Activated CD4-positive, CD25-positive, alpha-beta regulatory T cell treated with anti-CD3 and anti-CD28 coated beads, Interleukin-2, amount 50 U/mL, for 16 hours (primary cell): Measurements from ENCODE around the gene UBE2V1.
A peak's percentile ranks its signal among the peaks of the same experiment; 100 is the strongest.
"Not testable (repeated sequence)": the region's sequence is repeated elsewhere in the genome, so short reads cannot be mapped to it uniquely, and the experiment has no call there.

ENCODE experiments used
- DNase-seq: peaks from one replicate; pipeline ENCODE4 v3.0.0-alpha.2; 2020; ENCODE audit warnings: low read depth, low spot score

The UBE2V1 gene

DNA sequence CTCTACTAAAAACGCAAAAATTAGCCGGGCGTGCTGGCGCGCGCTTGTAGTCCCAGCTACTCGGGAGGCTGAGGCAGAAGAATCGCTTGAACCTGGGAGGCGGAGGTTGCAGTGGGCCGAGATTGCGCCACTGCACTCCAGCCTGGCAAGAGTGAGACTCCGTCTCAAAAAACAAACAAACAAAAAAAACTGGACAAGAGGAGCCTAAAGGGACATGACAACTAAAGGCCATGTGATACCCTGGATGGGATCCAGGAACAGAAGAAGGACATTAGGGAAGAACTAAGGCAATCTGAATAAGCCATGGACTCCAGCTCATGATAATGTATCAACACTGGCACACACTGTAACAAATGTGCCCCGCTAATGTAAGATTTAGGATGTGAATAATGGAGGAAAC lies 24.8 kb upstream of the UBE2V1 start:
- not testable (repeated sequence) for DNase-seq

DNA sequence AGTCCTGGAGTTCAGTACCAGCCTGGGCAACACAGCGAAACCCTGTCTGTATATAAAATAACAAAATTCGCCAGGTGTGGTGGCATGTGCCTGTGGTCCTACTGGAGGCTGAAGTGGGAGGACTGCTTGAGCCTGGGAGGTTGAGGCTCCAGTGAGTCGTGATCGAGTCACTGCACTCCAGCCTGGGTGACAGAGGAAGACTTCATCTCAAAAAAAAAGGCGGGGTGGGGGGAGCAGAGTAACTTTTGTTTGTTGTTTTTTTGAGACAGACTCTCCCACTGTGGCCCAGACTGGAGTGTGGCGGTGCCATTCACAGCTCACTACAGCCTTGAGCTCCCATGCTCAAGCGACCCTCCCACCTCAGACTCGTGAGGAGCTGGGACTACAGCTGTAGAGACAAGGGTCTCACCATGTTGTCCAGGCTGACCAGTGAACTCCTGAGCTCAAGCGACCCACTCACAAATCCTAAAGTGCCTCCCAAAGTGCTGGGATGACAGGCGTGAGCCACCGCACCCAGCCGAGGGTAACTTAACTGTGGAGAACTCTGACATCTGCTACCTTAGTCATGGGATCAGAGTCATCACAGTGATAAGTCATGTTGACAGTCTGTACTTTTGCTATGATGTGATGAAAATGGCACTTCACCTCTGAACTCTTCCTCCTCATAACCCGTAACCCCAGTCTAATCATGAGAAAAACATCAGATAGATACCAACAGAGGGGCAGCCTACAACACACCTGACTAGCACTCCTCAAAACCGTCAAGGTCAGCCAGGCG lies 24.1 kb upstream of the UBE2V1 start:
- DNase-seq = no peak

DNA sequence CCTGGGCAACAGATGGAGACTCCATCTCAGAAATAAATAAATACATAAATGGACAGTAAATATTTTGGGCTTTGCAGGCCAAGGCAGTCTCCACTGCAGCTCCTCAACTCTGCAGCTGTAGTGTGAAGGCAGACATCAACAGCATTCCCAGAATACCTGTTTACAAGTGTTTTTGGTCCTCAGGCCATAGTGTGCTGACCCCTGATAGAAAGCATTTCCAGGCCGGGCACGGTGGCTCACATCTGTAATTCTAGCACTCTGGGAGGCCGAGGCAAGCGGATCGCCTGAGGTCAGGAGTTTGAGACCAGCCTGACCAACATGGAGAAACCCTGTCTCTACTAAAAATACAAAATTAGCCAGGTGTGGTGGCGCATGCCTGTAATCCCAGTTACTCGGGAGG lies 22.2 kb upstream of the UBE2V1 start:
- not testable (repeated sequence) for DNase-seq

DNA sequence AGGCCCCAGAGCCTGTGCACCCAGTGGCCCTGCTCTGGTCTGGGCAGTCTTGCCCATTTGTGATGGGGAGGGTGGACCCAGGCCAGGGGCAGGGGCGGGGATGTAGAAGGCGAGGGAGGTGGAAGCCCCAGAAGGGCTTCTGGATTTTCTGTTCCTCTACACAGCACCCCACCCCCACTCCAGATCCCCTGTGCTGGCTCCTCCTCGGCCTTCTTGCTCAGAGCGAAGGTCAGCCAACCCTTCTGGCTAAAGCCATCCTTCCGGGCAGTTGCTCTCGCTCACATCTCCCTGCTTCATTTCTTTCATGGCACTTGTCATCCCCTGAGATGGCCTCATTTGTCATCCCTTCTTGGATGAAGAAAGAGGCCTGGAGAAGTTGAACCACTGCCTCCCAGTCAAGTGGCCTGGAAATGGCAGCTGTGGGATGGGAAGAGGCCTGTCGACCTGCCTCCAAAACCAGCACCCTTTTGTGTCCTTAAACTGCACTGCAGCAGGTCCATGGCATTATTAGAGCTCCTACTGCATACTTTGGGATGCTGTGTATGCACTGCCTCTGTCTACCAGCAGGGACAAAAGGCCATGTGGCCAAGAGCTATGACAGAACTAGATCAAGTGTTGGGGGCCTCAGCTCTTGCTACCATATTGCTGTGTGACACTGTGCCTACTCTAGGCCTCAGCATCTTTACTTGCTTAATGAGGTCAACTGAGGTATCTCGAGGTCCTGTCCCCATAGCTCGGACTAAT lies 20.7 kb upstream of the UBE2V1 start:
- DNase-seq = no peak

DNA sequence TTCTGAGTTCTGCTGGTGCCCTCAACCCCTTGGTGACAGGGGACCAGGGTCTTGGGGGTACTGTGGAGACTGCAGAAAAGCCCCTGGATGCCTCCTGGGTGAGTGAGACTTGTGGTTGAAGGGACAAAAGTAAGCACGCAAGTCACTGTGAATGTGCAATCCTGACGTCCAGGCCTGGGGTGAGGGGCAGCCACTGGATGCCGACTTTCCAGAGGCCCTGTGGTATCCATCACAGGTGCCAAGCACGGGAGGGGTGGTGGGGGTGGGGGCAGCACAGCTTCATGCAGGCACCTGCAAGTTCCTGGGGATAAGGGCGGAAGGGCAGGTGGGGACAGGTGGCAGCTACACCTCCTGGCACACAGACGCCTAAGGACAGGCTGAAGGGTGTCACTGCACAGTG lies 20.1 kb upstream of the UBE2V1 start:
- DNase-seq = no peak

DNA sequence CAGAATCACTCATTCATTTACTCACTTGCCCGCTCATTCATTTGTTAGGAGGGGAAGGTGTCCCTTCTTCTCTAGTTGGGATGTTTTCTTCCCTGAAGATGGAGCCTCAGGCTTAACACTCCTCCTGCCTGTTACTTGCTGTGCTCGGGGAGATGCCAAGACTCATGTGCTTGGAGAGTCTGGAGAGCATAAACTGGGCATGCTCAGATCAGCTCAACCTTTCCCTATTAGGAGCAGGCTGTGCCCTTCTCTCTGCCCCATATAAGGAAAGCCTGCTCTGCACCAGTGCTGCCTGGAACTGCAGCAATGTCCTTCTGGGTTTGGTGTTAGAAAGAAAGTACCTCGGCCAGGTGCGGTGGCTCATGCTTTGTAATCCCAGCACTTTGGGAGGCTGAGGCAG lies 18.0 kb upstream of the UBE2V1 start:
- DNase-seq = no peak

DNA sequence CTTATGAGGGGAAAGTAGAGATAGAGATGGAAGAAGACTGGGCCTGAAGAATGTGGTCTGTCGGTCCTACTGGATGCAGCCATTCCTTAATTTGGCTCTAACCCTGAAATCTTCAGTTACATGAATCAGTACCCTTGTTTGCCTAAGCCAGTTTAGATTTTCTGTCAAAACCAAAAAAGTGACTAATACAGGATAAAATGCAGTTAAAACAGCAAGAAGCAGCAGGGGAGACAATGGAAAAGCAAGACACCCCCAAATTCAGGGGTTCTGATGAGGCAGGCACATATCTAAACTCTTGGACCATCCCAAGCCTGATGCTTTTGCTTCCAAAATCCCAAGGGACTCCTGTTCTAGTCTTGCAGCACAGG lies 17.4 kb upstream of the UBE2V1 start:
- DNase-seq = no peak

DNA sequence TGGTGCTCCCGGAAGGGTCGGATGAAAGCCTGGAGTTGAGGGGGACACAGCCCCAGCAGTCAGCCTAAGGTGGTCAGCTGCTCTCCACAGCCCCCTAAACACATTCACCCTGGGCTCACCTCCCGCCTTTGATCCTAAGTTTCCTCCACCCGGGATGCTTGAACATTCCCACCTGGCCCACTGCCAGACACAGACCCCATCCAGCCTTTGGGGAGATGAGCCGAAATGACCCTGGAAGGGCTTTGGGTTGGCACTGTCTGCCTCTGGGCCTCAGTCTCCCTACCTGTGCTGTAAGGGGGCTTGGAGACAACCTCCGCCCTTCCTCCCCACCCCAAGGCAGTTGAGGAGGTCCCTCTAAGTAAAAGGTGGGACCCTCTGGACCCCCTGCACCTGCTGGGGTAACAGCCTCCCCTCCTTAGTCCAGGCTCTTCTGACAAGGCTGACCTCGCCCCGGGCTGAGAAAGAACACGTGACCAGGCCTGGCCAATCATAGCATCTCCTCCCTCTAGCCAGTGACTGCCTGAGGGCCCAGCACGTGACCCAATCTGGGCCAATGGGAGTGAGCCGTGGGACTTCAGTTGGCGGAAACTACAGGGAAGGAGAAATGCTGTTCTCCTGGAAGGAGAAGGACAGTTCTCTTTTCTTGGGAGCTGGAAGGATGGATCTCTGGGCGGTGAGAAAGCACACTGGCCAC lies 16.9 kb upstream of the UBE2V1 start:
- no peak for DNase-seq

DNA sequence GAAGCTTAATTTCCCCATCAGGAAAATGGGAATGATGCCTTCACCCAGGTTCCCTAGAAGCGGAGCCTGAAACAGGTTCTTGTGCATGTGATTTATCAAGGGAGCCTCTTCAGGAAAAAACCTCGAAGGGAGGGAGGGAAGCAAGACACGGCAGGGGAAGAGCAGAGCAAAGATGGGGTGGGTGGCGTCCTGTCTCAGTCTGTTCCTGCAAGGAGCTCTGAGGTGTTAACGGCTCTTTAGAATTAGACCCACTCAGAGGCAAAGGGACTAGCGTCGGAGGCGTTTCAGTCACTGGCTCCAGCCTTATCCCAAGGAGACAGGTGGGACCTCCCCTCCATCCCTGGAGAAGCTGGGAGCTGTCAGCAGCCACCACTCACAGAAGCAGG lies 15.6 kb upstream of the UBE2V1 start:
- no peak for DNase-seq

DNA sequence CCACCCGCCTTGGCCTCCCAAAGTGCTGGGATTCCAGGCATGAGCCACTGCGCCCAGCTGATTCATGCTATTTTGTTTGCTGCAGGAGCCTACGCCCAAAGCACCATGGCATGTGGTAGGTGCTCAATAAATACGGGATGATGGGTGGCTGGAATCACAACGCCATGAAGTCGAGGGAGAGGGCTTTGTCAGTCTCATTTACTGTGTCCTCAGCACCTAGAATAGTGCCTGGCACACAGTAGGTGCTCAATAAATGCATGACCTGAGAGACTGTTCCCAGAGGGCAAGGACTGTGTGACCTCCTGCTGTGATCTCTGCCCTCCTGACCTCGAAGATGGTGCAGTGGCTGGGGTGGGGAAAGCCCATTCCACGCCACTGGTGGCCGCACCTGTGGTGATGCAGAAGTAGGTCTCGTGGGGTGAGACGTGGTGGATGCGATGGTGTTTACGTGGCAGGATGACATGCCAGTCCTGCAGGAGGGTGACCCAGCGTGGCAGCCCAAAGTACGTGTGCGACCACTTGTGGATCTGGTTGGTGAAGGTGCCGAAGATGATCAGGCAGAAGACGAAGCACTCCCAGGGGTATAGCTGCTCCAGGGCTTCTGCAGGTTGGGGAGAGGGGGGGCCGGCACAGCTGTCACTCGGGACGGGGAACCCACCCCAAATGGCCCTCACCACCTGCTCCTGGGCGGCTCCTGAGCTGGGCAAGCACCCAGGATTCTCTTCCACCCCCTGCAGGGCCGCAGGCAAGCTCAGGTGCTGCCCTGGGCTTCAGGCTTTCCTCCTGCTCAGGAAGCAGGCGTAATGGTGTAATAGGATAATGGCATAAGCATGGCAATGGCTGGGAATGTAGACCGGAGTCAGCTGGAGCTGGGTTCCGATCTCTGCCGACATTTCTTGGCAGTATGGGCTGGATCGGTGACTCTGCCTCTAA lies 14.9 kb upstream of the UBE2V1 start:
- no peak for DNase-seq

DNA sequence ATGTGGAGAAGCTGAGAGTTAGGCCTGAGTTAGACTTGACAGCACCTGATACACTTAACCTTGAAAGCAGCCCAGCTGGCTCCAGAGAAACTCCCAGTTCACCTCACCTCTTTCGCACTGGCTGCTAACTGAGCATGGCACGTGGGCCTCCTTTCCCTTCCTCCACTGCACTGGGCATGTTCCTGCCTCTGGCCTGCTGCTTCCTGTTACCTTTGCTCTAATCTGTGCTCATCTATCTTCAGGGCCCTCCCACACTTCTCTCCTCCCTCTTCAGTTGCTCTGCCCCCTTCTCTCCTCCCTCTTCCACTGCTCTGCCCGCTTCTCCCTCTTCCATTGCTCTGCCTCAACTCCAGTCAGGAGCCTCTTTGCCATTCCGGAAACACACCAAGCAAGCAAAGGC lies 13.7 kb upstream of the UBE2V1 start:
- DNase-seq = no peak

DNA sequence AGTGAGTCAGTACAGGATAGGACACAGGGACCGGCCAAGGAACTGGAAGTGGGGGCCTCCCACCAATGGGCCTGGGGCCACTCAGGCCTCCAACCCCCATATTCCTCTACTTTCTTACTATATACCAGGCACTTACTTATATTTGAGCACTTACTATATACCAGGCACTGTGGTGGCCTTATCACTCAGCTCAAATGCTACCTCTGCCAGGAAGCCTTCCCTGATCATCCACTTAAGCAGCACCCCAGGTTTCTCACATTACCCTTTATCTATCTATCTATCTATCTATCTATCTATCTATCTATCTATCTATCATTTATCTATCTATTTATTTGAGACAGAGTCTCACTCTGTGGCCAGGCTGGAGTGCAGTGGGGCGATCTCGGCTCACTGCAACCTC lies 12.3 kb upstream of the UBE2V1 start:
- DNase-seq = no peak

DNA sequence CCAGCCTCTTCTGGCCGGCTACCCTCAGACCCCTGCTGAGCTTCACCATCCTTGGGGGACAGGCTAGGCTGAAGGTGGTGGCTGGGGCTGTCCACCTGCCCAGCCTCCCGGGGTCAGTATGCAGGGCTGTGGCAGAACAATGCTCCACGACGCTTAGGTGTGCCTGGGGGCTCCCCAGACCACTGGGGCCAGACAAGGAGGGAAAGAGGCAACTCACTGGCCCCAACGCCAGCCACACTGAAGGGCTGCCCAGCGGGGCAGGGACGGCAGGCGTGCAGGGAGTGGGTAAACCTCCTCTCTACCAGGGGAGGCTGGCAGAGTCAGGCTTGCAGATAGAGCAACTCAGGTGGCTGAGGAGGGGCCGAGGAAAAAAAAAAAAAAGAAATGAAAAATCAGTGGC lies 11.5 kb upstream of the UBE2V1 start:
- no peak for DNase-seq

DNA sequence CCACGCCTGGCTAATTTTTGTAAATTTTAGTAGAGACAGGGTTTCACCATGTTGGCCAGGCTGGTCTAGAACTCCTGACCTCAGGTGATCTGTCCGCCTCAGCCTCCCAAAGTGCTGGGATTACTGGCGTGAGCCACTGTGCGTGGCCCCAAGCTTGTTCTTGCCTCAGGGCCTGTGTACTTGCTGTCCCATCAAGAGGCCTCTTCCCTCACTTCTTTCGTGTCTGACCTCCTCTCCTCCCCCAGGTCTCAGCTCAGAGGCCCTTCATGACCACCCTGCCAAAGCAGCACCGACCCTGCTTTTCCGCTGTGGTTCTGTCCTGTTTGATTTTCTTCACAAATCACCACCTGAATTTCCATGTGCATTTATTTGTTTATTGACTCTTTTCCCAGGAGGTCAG lies 10.5 kb upstream of the UBE2V1 start:
- no peak for DNase-seq

DNA sequence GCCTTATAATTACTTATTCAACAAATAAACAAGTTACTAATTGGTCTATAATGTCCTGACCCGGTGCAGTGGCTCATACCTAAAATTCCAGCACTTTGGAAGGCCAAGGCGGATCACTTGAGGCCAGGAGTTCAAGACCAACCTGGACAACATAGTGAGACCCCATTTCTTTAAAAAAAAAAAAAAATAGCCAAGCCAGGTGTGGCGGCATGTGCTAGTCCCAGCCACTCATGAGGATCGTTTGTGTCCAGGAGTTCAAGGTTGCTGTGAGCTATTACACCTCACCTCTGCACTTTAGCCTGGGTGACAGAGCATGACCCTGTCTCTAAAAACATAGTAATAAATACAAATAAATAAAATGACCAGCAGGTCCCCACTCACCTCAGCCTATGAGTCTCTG lies 9.8 kb upstream of the UBE2V1 start:
- no peak for DNase-seq

DNA sequence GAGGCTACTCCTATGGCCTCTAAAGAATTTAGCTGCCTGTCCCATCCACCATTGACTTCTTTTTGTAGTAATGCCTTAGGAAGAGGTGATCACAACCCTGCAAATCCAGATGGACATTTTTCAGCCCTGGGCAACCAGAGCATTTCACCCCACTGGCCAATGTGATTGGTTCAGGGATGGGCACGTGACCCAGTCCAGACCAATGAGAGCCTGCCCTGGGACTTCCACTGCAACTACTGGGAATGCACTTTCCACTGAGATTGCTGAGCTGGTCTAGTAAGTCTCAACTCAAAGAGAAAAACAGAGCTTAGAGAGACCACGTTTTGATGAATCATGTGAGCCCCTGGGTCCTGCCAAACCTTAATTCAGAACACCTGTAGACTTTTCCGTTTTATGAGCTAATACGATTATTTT lies 8.9 kb upstream of the UBE2V1 start:
- DNase-seq = no peak

DNA sequence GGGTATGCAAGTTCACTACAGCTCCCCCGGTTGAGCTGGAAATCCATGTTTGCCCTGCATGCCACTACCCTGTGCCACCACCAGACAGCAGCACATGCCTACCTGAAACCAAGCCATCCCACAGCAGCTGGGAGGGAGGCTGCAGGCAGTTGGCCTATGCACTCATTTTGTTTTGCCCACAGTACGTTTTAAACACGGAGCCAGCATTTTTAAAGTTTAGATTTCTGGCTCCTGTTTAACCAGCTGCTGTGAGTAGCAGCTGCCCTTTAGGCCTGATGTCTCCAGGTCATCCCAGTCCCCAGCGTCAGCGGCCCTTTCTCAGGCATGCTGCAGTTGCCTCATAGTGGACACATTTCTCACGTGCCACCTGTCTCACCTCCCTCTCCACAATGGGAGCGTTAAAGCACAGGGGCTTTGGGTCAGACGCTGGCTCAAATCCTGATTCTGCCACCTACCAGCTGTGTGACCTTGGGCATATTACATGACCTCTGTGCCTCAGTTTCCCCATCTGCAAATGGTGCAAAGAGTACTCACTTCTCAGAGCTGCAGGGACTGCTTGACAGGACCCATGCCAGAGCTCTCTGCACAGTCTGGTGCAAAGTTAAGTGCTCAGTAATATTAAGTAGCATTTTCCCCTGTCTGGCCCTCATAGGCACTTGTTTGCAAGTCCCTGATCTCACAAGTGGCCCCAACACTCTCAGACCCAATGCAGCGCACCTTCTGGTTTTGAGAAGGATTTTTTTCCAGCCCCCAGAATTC lies 8.2 kb upstream of the UBE2V1 start:
- DNase-seq = peak; percentile 31

DNA sequence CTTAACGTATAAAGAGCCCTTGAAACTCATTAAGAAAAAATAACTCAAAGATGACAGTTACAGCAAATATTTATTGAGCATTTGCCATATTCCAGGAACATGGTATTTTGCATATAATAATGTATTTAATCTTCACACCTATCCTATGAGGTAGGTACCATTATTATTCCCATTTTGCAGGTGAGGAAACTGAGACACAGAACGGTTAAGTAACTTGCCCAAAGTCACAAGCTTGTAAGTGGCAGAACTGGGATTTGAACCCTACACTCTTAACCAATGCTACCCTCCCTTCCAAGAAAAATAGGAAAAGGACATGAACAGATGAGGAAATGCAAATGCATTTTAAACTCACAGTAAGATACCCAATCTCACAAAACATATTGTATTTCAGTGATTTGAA lies 5.3 kb upstream of the UBE2V1 start:
- DNase-seq = no peak

DNA sequence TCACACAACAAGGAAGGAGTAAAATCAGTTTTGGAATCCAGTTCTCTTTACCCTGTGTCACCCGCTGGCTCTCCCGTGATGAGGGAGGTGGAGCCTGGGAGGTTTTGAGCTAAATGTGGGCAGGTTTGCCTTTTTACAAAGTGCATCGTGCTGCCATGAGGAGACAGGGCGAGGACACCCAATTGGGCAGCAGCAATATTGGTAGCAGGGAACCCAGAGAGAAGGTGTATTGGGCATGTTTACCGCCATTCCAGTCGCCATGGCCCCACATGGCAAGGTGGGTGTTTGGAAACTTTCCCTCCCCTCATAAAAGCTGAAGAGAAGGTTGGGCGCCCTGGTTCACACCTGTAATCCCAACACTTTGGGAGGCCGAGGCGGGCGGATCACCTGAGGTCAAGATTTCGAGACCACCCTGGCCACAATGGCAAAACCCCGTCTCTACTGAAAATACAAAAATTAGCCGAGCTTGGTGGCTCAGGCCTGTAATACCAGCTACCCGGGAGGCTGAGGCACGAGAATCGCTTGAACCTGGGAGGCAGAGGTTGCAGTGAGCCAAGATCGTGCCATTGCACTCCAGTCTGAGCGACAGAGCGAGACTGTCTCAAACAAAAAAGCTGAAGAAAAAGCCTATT lies 3.5 kb upstream of the UBE2V1 start:
- no peak for DNase-seq

DNA sequence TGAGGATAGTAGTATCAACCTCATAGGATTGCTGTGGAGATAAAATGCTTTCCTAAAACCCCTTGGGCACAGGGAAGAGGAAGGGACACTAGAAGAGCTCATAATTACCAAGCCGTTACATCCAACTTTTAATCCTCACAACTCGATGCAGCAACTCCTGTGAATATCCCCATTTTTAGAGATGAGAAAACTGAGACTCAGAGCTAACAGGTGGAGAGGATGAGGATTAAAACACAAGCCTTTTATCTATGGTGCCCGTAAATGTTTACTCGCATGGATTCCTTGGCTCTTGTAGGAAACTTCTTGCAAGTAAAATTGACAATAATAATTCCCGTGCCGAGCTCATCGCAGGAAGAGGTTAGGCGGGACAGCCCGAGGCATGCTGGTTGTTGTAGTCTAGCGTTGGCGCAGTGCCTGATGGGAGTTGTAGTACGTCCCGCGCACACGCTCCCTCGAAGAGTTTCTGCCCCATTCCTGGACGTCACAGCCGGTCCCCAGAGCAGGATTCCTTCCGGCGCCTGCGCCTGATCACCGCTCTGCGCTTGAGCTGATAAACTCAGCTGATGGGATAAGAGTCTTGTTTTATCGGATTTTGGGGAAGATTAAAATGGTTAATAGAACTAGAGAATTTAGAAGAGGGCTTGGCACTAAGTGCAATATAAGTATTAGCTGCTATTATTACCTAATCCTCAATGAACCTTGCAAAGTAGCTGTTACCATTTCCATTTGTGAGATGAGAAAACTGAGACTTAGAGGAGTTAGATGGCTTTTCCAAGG lies 2.8 kb upstream of the UBE2V1 start:
- peak; percentile 83 for DNase-seq
